HT1080 (cell line): ENCODE measurements around the gene ARL14EP. TPM values are rescaled to one million over a fixed set of nuclear protein-coding genes. Genes with fewer than 3 reads are reported as not detected.

Experiments used
- DNase-seq: peaks from one replicate; pipeline ENCODE4 v3.0.0-alpha.2; 2015; ENCODE audit warnings: low read depth
- total RNA-seq: library from RNA; depleted of rRNA; stranded (reverse); fragments of >200 nt; shearing (Covaris generic); gene quantifications from 2 replicates; pipeline ENCODE4 v1.2.3, GENCODE V29; 2014; rRNA removed

ARL14EP gene
- total RNA-seq, 1 experiment from 2014 or later = 22.8 TPM

- DNase-seq = no peak
Measured at GRCh38 chr11:30370164-30370563, 47.3 kb downstream of the ARL14EP start.

DNA sequence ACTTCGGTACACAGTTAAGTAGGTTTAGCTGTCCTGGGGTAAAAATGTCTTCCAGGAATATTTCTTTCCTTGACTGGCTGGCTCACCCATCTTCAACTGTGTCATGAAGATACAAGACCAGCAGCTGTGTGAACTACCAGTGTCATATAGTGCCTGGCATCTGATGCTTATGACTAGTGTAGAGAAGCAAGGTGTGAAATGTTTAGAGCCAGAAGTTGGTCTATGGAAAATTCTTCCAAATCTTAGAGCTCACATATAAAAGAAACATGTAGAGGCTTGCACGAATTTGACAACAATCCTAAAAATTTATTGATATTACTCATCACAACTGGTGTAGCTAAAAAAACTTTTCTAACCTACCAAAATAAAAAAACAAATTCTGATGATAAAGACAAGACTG lies 54.4 kb downstream of the ARL14EP start:
- no peak for DNase-seq

- no peak for DNase-seq
Measured at GRCh38 chr11:30380846-30381245, 57.9 kb downstream of the ARL14EP start.

GRCh38 chr11:30381879-30382278 lies 59.0 kb downstream of the ARL14EP start:
- DNase-seq = no peak

Other genes with a start within 250 kb of the ARL14EP start
- not detected in 2 replicates for gene FSHB, start 92.1 kb upstream of the ARL14EP start, total RNA-seq